ENCODE measurements around the gene PFN4. TPM values are rescaled to one million over a fixed set of nuclear protein-coding genes. Genes with fewer than 3 reads are reported as not detected.

Gene PFN4
- total RNA-seq, 3 donors from 2014 or later (not counting 1 experiment from before 2014, with no cell fraction given), result not detected

DNA sequence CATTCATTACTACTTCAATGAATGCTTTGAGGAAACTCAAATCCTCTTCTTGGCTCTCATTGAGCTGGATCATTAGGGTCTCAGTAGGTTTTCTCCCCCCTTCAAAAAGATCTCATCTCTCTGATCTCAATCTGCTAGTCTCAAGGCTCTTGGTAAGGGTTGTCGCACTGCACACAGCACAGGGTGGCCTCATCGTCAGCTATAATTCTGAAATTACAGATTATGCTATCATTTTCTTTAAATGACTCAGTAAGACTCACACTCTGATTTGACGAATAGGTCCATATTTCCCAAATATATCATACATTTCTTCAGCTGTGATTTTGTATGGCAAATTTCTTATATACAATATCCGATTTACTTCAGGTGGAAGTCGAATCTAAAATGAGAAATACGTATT is 49.3 kb downstream of the PFN4 start:
- H3K27ac Mint-ChIP-seq, result peak overlapping the region in 1 of 2 donors; percentile 55
- TF ChIP-seq, protein P1, sequence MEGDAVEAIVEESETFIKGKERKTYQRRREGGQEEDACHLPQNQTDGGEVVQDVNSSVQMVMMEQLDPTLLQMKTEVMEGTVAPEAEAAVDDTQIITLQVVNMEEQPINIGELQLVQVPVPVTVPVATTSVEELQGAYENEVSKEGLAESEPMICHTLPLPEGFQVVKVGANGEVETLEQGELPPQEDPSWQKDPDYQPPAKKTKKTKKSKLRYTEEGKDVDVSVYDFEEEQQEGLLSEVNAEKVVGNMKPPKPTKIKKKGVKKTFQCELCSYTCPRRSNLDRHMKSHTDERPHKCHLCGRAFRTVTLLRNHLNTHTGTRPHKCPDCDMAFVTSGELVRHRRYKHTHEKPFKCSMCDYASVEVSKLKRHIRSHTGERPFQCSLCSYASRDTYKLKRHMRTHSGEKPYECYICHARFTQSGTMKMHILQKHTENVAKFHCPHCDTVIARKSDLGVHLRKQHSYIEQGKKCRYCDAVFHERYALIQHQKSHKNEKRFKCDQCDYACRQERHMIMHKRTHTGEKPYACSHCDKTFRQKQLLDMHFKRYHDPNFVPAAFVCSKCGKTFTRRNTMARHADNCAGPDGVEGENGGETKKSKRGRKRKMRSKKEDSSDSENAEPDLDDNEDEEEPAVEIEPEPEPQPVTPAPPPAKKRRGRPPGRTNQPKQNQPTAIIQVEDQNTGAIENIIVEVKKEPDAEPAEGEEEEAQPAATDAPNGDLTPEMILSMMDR (IDR thresholded peaks at IDR 0.05), result no peak
- H3K4me3 ChIP-seq (ENCODE audit: low read length), result no peak overlapping the region
- no peaks in the 10 kb centered on the region for H3K27me3 Mint-ChIP-seq (ENCODE audit: low read depth in 2 of 2)
- ATAC-seq (no peak), DNase-seq (no peak)
- H3K4me3 Mint-ChIP-seq, result peak overlapping the region; percentile 18
- H3K36me3 ChIP-seq (ENCODE audit: control insufficient read depth, insufficient read depth, low read length), result peaks cover 29% of the 10 kb centered on the region
- 74% methylated on average over 3 of the region's 6 CpGs for WGBS (ENCODE audit: insufficient coverage)
- no peaks in the 10 kb centered on the region for H3K27me3 ChIP-seq (ENCODE audit: control insufficient read depth, insufficient read depth, low read length)
- no peaks in the 10 kb centered on the region for H3K9me3 ChIP-seq (ENCODE audit: control insufficient read depth, insufficient read depth, low read length)
- intact Hi-C loops (cut with micrococcal nuclease), result no loop called here
- peaks cover 12 to 41% of the 10 kb centered on the region in 2 donors for H3K4me1 Mint-ChIP-seq
- no peak overlapping the region for H3K27ac ChIP-seq (ENCODE audit: low read length)
- H3K36me3 Mint-ChIP-seq, result no peaks in the 10 kb centered on the region
- H3K9me3 Mint-ChIP-seq, result no peaks in the 10 kb centered on the region
- H3K4me1 ChIP-seq (ENCODE audit: control insufficient read depth, insufficient read depth, low read length), result peaks cover 17% of the 10 kb centered on the region

- TF ChIP-seq, protein P1 (IDR thresholded peaks at IDR 0.05), result no peak
- Mint-ChIP-seq H3K27ac (no peak overlapping the region), H3K27me3 (ENCODE audit: low read depth in 2 of 2) (no peaks in the 10 kb centered on the region), H3K4me3 (no peak overlapping the region), H3K4me1 (peaks cover 12 to 35% of the 10 kb centered on the region in 2 donors), H3K36me3 (no peaks in the 10 kb centered on the region), H3K9me3 (no peaks in the 10 kb centered on the region)
- intact Hi-C loops (cut with micrococcal nuclease), result no loop called here
- ATAC-seq, result no peak
- Histone ChIP-seq H3K9me3 (ENCODE audit: control insufficient read depth, insufficient read depth, low read length) (no peaks in the 10 kb centered on the region), H3K36me3 (ENCODE audit: control insufficient read depth, insufficient read depth, low read length) (peaks cover 39% of the 10 kb centered on the region), H3K27me3 (ENCODE audit: control insufficient read depth, insufficient read depth, low read length) (no peaks in the 10 kb centered on the region), H3K4me3 (ENCODE audit: low read length) (no peak overlapping the region), H3K4me1 (ENCODE audit: control insufficient read depth, insufficient read depth, low read length) (peaks cover 9% of the 10 kb centered on the region), H3K27ac (ENCODE audit: low read length) (no peak overlapping the region)
- WGBS (ENCODE audit: insufficient coverage), result 93% methylated on average over 4 of the region's 4 CpGs
- no peak for DNase-seq
Observed at GRCh38 chr2:24072259-24072658, 50.9 kb downstream of the PFN4 start.

GRCh38 chr2:24065341-24065740 is 57.8 kb downstream of the PFN4 start:
- no peaks in the 10 kb centered on the region for H3K9me3 Mint-ChIP-seq
- H3K4me1 ChIP-seq (ENCODE audit: control insufficient read depth, insufficient read depth, low read length), result no peaks in the 10 kb centered on the region
- no peak overlapping the region for H3K4me3 Mint-ChIP-seq
- H3K27me3 ChIP-seq (ENCODE audit: control insufficient read depth, insufficient read depth, low read length), result no peaks in the 10 kb centered on the region
- H3K4me3 ChIP-seq (ENCODE audit: low read length), result no peak overlapping the region
- DNase-seq (no peak), ATAC-seq (no peak)
- intact Hi-C loops (cut with micrococcal nuclease), result no loop called here
- TF ChIP-seq, protein P1 (IDR thresholded peaks at IDR 0.05), result no peak
- no peak overlapping the region for H3K27ac Mint-ChIP-seq
- peaks cover 6% of the 10 kb centered on the region for H3K36me3 Mint-ChIP-seq
- 86% methylated on average over 1 of the region's 2 CpGs for WGBS (ENCODE audit: insufficient coverage)
- no peaks in the 10 kb centered on the region for H3K9me3 ChIP-seq (ENCODE audit: control insufficient read depth, insufficient read depth, low read length)
- peaks cover 32% of the 10 kb centered on the region for H3K36me3 ChIP-seq (ENCODE audit: control insufficient read depth, insufficient read depth, low read length)
- peaks cover 0 to 10% of the 10 kb centered on the region in 2 donors for H3K4me1 Mint-ChIP-seq
- H3K27ac ChIP-seq (ENCODE audit: low read length), result no peak overlapping the region
- no peaks in the 10 kb centered on the region for H3K27me3 Mint-ChIP-seq (ENCODE audit: low read depth in 2 of 2)

Other genes starting within 250 kb of the PFN4 start
- gene ATAD2B, start 196.2 kb downstream of the PFN4 start, total RNA-seq, result 10 to 100 TPM; 71.5 to 85.7 (median 84.0) TPM
- 10 to 100 TPM; 14.7 to 18.0 (median 16.2) TPM for gene UBXN2A, start 182.9 kb downstream of the PFN4 start, total RNA-seq
- gene MFSD2B, start 113.2 kb downstream of the PFN4 start, total RNA-seq, result 1 to 10 TPM in 1 of 3 donors, under 1 TPM in 1, not detected in 1; 0.93 to 1.1 TPM
- 10 to 100 TPM in 2 of 3 donors, 1 to 10 TPM in 1; 2.4 to 11.8 (median 11.2) TPM for gene WDCP, start 75.9 kb downstream of the PFN4 start, total RNA-seq
- gene FKBP1B, start 73.6 kb downstream of the PFN4 start, total RNA-seq, result 1 to 10 TPM; 1.5 to 3.4 (median 3.3) TPM
- 10 to 100 TPM; 57.2 to 65.1 (median 57.4) TPM for gene SF3B6, start 47.0 kb downstream of the PFN4 start, total RNA-seq
- 1 to 10 TPM; 1.6 to 2.6 (median 2.0) TPM for gene TP53I3, start 38.5 kb downstream of the PFN4 start, total RNA-seq
- 10 to 100 TPM; 31.4 to 35.9 (median 31.5) TPM for gene FAM228B, start 135 bp upstream of the PFN4 start, total RNA-seq
- under 1 TPM in 2 of 3 donors, not detected in 1; 0.34 to 0.82 TPM for gene FAM228A, start 51.7 kb upstream of the PFN4 start, total RNA-seq
- 100 to 1,000 TPM; 101 to 118 (median 115) TPM for gene ITSN2, start 237.2 kb upstream of the PFN4 start, total RNA-seq

All from natural killer cell (primary cell).